Neural cell (in vitro differentiated cells): ENCODE measurements around the gene RASA1. TPM values are rescaled to one million over a fixed set of nuclear protein-coding genes. Genes with fewer than 3 reads are reported as not detected.

Experiments used
- H2AFZ ChIP-seq: fragments of 200-600, 300-800 bp; sonication (generic), shearing (Covaris generic); 2 replicates; pipeline ENCODE4 v1.6.0; 2014; ENCODE audit warnings: low read depth, mild to moderate bottlenecking, antibody characterized with exemption, low read length, moderate library complexity
- H3F3A ChIP-seq: fragments of 200-600 bp; shearing (Covaris generic); 2 replicates; pipeline ENCODE4 v1.6.1; 2016; ENCODE audit warnings: mild to moderate bottlenecking, moderate library complexity, mixed read lengths, antibody characterized with exemption, low read length; ENCODE audit not compliant: insufficient read depth, poor library complexity, severe bottlenecking
- H3K27ac ChIP-seq: fragments of 200-600, 300-800 bp; sonication (generic), shearing (Covaris generic); 2 replicates; pipeline ENCODE4 v1.5.1; 2014; ENCODE audit warnings: mild to moderate bottlenecking, low read length, moderate library complexity
- H3K27me3 ChIP-seq: fragments of 300-800, 200-600 bp; sonication (generic), shearing (Covaris generic); 2 replicates; pipeline ENCODE4 v1.6.0; 2014; ENCODE audit warnings: mild to moderate bottlenecking, low read depth, low read length, moderate library complexity; ENCODE audit not compliant: insufficient read depth
- H3K36me3 ChIP-seq: fragments of 300-800, 200-600 bp; sonication (generic), shearing (Covaris generic); 2 replicates; pipeline ENCODE4 v1.5.1; 2014; ENCODE audit warnings: mild to moderate bottlenecking, antibody characterized with exemption, low read length, moderate library complexity; ENCODE audit not compliant: insufficient read depth
- H3K4me2 ChIP-seq: fragments of 300-800, 200-600 bp; sonication (generic), shearing (Covaris generic); 2 replicates; pipeline ENCODE4 v1.6.0; 2014; ENCODE audit warnings: mild to moderate bottlenecking, low read length
- H3K4me3 ChIP-seq: fragments of 300-800, 200-600 bp; sonication (generic), shearing (Covaris generic); 2 replicates; pipeline ENCODE4 v1.5.1; 2014; ENCODE audit warnings: mild to moderate bottlenecking, low read length, moderate library complexity
- H3K79me2 ChIP-seq: fragments of 200-600 bp; shearing (Covaris generic); replicated peaks from 2 replicates; pipeline ENCODE4 v1.6.0; 2014; ENCODE audit warnings: mild to moderate bottlenecking, low read length, moderate library complexity; ENCODE audit not compliant: insufficient read depth
- H3K9ac ChIP-seq: fragments of 300-800, 200-600 bp; sonication (generic), shearing (Covaris generic); 2 replicates; pipeline ENCODE4 v1.6.1; 2016; ENCODE audit warnings: mild to moderate bottlenecking, low read length, mixed read lengths
- H3K9me2 ChIP-seq: fragments of 200-600 bp; shearing (Covaris generic); 2 replicates; pipeline ENCODE4 v1.6.1; 2016; ENCODE audit warnings: mild to moderate bottlenecking, low read length, mixed read lengths; ENCODE audit not compliant: insufficient read depth
- H3K9me3 ChIP-seq: fragments of 200-600, 300-800 bp; sonication (generic), shearing (Covaris generic); 2 replicates; pipeline ENCODE4 v1.6.1; 2016; ENCODE audit warnings: mild to moderate bottlenecking, mixed run types, low read length, moderate library complexity, mixed read lengths
- H4K20me1 ChIP-seq: fragments of 200-600 bp; shearing (Covaris generic); 2 replicates; pipeline ENCODE4 v1.6.1; 2016; ENCODE audit warnings: mild to moderate bottlenecking, mixed run types; ENCODE audit not compliant: insufficient read depth
- CTCF ChIP-seq: fragments of 450-650 bp; IDR thresholded peaks from 2 replicates; pipeline ENCODE4 v1.5.1; 2014; ENCODE audit warnings: antibody characterized with exemption, mild to moderate bottlenecking, moderate library complexity; ENCODE audit not compliant: poor library complexity, severe bottlenecking
- EP300 ChIP-seq: fragments of 450-650 bp; conservative IDR thresholded peaks from 2 replicates; pipeline ENCODE4 v1.6.1; 2014; ENCODE audit warnings: antibody characterized with exemption, mild to moderate bottlenecking, moderate library complexity; ENCODE audit not compliant: poor library complexity, severe bottlenecking
- EZH2 ChIP-seq: fragments of 200-600, 300-800 bp; shearing (Covaris generic), sonication (generic); IDR thresholded peaks from 2 replicates; pipeline ENCODE4 v1.6.1; 2014; ENCODE audit warnings: antibody characterized with exemption, low read length, borderline replicate concordance, mild to moderate bottlenecking; ENCODE audit not compliant: insufficient read depth, poor library complexity, severe bottlenecking
- MXI1 ChIP-seq: fragments of 450-650 bp; conservative IDR thresholded peaks from 2 replicates; pipeline ENCODE4 v1.6.1; 2014; ENCODE audit warnings: antibody characterized with exemption, mild to moderate bottlenecking; ENCODE audit not compliant: poor library complexity, severe bottlenecking
- POLR2AphosphoS5 ChIP-seq: IDR thresholded peaks from 2 replicates; pipeline ENCODE4 v1.6.1; 2012
- RAD21 ChIP-seq: fragments of 450-650 bp; conservative IDR thresholded peaks from 2 replicates; pipeline ENCODE4 v1.6.1; 2014; ENCODE audit warnings: antibody characterized with exemption, mild to moderate bottlenecking, moderate library complexity
- REST ChIP-seq: IDR thresholded peaks from 2 replicates; pipeline ENCODE4 v1.6.1; 2012; ENCODE audit warnings: borderline replicate concordance
- SMC3 ChIP-seq: fragments of 450-650 bp; conservative IDR thresholded peaks from 2 replicates; pipeline ENCODE4 v1.6.1; 2014; ENCODE audit warnings: antibody characterized with exemption, mild to moderate bottlenecking, moderate library complexity; ENCODE audit not compliant: poor library complexity
- TAF1 ChIP-seq: IDR thresholded peaks from 2 replicates; pipeline ENCODE4 v1.6.1; 2012; ENCODE audit warnings: low read depth
- polyA plus RNA-seq: library from polyadenylated mRNA; depleted of rRNA; stranded (reverse); fragments of >200 nt; gene quantifications from 2 replicates; pipeline ENCODE4 v1.2.3, GENCODE V29; 2014

Gene RASA1
- polyA plus RNA-seq, 1 donor from 2014 or later = 72.8 TPM

- no peak overlapping the region for H3K27ac ChIP-seq
- no peak overlapping the region for H3K4me2 ChIP-seq
- no peaks in the 10 kb centered on the region for H3K79me2 ChIP-seq
- no peak overlapping the region for H2AFZ ChIP-seq
- H3K9me3 ChIP-seq = no peaks in the 10 kb centered on the region
- H3K9me2 ChIP-seq = no peaks in the 10 kb centered on the region
- no peaks in the 10 kb centered on the region for H4K20me1 ChIP-seq
- H3F3A ChIP-seq = no peaks in the 10 kb centered on the region
- no peak overlapping the region for H3K9ac ChIP-seq
- H3K36me3 ChIP-seq = no peaks in the 10 kb centered on the region
- no peak overlapping the region for H3K4me3 ChIP-seq
- no peak for TF ChIP-seq EZH2
- no peak for TF ChIP-seq CTCF
- no peak for TF ChIP-seq RAD21
- TF ChIP-seq MXI1 = no peak
- TF ChIP-seq POLR2AphosphoS5 = no peak
- TF ChIP-seq SMC3 = no peak
- TF ChIP-seq EP300 = no peak
- TF ChIP-seq REST = no peak
- TF ChIP-seq TAF1 = no peak
- no peaks in the 10 kb centered on the region for H3K27me3 ChIP-seq
Measured at GRCh38 chr5:87258507-87258906, 9.2 kb upstream of the RASA1 start.

- no peaks in the 10 kb centered on the region for H3K36me3 ChIP-seq
- H3K9ac ChIP-seq = no peak overlapping the region
- H3K9me3 ChIP-seq = no peaks in the 10 kb centered on the region
- no peak overlapping the region for H3K27ac ChIP-seq
- H3K4me2 ChIP-seq = no peak overlapping the region
- no peak overlapping the region for H2AFZ ChIP-seq
- no peak overlapping the region for H3K4me3 ChIP-seq
- no peaks in the 10 kb centered on the region for H3K9me2 ChIP-seq
- H3K27me3 ChIP-seq = no peaks in the 10 kb centered on the region
- TF ChIP-seq RAD21 = no peak
- TF ChIP-seq EP300 = no peak
- no peak for TF ChIP-seq TAF1
- no peak for TF ChIP-seq MXI1
- TF ChIP-seq POLR2AphosphoS5 = no peak
- TF ChIP-seq EZH2 = no peak
- no peak for TF ChIP-seq SMC3
- no peak for TF ChIP-seq CTCF
- TF ChIP-seq REST = no peak
- H3K79me2 ChIP-seq = no peaks in the 10 kb centered on the region
- no peaks in the 10 kb centered on the region for H3F3A ChIP-seq
- H4K20me1 ChIP-seq = no peaks in the 10 kb centered on the region
Measured at GRCh38 chr5:87260604-87261192, 7.0 kb upstream of the RASA1 start.
